ENCODE measurements around the gene UQCRC1.

GRCh38 chr3:48599509-48600285, 9.7 kb downstream of the UQCRC1 start:
- TF ChIP-seq CTCF (IDR thresholded peaks at IDR 0.05; ENCODE audit: low read length) (no peak), EZH2 (IDR thresholded peaks at IDR 0.05; ENCODE audit: borderline replicate concordance, low read length) (no peak)
